ENCODE data around the gene TRIP11. TPM values are rescaled to one million over a fixed set of nuclear protein-coding genes. Genes with fewer than 3 reads are reported as not detected.

Gene TRIP11
- total RNA-seq, 1 donor from 2014 or later = 92.7 TPM

DNA sequence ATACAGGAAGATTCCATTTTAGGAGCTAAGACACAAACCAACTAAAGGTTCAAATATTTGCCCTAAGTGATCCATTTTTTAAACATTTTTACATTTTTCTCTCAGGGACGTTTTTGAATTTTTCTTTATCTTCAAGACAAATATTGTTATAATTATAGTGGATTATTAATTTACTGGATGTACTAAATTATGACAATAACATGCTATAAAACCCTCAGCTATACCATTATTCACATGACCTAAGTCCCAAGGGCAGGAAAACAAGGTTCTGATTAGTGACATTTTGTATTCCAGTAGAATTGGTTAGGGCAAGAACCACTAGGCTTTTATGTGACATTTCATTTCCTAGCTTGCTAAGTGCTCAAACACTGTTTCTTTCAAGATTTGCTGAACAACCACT is 75.8 kb downstream of the TRIP11 start:
- H3K4me1 Mint-ChIP-seq (ENCODE audit: low read depth) = peaks cover 54% of the 10 kb centered on the region
- TF ChIP-seq, protein P1, sequence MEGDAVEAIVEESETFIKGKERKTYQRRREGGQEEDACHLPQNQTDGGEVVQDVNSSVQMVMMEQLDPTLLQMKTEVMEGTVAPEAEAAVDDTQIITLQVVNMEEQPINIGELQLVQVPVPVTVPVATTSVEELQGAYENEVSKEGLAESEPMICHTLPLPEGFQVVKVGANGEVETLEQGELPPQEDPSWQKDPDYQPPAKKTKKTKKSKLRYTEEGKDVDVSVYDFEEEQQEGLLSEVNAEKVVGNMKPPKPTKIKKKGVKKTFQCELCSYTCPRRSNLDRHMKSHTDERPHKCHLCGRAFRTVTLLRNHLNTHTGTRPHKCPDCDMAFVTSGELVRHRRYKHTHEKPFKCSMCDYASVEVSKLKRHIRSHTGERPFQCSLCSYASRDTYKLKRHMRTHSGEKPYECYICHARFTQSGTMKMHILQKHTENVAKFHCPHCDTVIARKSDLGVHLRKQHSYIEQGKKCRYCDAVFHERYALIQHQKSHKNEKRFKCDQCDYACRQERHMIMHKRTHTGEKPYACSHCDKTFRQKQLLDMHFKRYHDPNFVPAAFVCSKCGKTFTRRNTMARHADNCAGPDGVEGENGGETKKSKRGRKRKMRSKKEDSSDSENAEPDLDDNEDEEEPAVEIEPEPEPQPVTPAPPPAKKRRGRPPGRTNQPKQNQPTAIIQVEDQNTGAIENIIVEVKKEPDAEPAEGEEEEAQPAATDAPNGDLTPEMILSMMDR (IDR thresholded peaks at IDR 0.05) = no peak
- no peaks in the 10 kb centered on the region for H3K9me3 Mint-ChIP-seq (ENCODE audit: low read depth)
- peaks cover 8% of the 10 kb centered on the region for H3K36me3 Mint-ChIP-seq (ENCODE audit: low read depth)
- no peak for DNase-seq (ENCODE audit: low spot score)
- no peak overlapping the region for H3K4me3 Mint-ChIP-seq (ENCODE audit: unreplicated experiment)
- H3K27ac Mint-ChIP-seq (ENCODE audit: unreplicated experiment) = peak overlapping the region; percentile 94
- no peaks in the 10 kb centered on the region for H3K27me3 Mint-ChIP-seq (ENCODE audit: low read depth)

DNA sequence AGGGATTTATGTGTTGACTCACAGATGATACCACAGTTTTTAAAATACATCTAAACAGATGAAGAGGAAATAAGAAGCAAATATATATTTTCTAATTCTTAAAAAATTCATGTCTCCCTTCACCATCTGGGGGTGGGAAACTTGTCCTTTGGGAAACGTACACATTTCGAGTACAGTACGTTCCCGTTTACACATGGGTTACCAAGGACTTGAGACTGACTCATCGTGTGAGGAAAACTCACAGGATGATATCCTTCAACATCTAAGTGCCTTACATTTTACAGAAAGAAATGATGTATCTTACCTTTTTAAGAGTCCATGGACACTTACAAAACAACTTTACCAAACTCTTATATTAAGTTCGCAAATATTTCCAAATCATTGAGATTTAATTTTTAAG is 76.4 kb downstream of the TRIP11 start:
- Mint-ChIP-seq H3K4me3 (ENCODE audit: unreplicated experiment) (no peak overlapping the region), H3K9me3 (ENCODE audit: low read depth) (no peaks in the 10 kb centered on the region), H3K27me3 (ENCODE audit: low read depth) (no peaks in the 10 kb centered on the region), H3K4me1 (ENCODE audit: low read depth) (peaks cover 51% of the 10 kb centered on the region), H3K27ac (ENCODE audit: unreplicated experiment) (peak overlapping the region; percentile 94), H3K36me3 (ENCODE audit: low read depth) (peaks cover 3% of the 10 kb centered on the region)
- TF ChIP-seq, protein P1 (IDR thresholded peaks at IDR 0.05) = no peak
- DNase-seq (ENCODE audit: low spot score) = no peak

GRCh38 chr14:91961297-91962220 is 78.3 kb downstream of the TRIP11 start:
- Mint-ChIP-seq H3K4me1 (ENCODE audit: low read depth) (peaks cover 40% of the 10 kb centered on the region), H3K9me3 (ENCODE audit: low read depth) (no peaks in the 10 kb centered on the region), H3K4me3 (ENCODE audit: unreplicated experiment) (no peak overlapping the region), H3K27ac (ENCODE audit: unreplicated experiment) (peak overlapping the region; percentile 57), H3K27me3 (ENCODE audit: low read depth) (no peaks in the 10 kb centered on the region), H3K36me3 (ENCODE audit: low read depth) (no peaks in the 10 kb centered on the region)
- TF ChIP-seq, protein P1 (IDR thresholded peaks at IDR 0.05) = no peak
- no peak for DNase-seq (ENCODE audit: low spot score)

DNA sequence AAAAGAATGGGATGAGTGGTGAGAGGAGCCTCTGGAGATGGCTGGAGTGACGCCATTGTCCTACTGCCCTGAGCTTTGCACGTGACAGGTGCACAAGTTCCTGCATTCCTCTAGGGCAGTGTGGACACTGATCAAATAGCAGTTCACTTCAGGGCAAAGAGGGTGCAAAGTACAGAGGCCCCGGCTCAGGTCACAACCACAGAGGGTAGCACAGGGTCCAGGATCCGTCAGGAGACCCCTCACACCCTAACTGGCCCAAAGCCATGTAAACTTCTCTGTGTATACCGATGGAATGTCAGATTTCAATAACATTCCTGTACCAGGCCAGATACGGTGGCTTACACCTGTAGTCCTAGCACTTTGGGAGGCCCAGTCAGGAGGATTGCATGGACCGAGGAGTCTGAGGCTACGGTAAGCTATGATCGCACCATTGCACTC is 82.0 kb downstream of the TRIP11 start:
- no peak overlapping the region for H3K4me3 Mint-ChIP-seq (ENCODE audit: unreplicated experiment)
- no peaks in the 10 kb centered on the region for H3K36me3 Mint-ChIP-seq (ENCODE audit: low read depth)
- H3K27ac Mint-ChIP-seq (ENCODE audit: unreplicated experiment) = no peak overlapping the region
- no peaks in the 10 kb centered on the region for H3K9me3 Mint-ChIP-seq (ENCODE audit: low read depth)
- TF ChIP-seq, protein P1 (IDR thresholded peaks at IDR 0.05) = no peak
- no peak for DNase-seq (ENCODE audit: low spot score)
- no peaks in the 10 kb centered on the region for H3K27me3 Mint-ChIP-seq (ENCODE audit: low read depth)
- peaks cover 30% of the 10 kb centered on the region for H3K4me1 Mint-ChIP-seq (ENCODE audit: low read depth)

- H3K4me3 Mint-ChIP-seq (ENCODE audit: unreplicated experiment) = no peak overlapping the region
- TF ChIP-seq, protein P1 (IDR thresholded peaks at IDR 0.05) = no peak
- H3K27me3 Mint-ChIP-seq (ENCODE audit: low read depth) = no peaks in the 10 kb centered on the region
- H3K27ac Mint-ChIP-seq (ENCODE audit: unreplicated experiment) = no peak overlapping the region
- H3K4me1 Mint-ChIP-seq (ENCODE audit: low read depth) = peaks cover 29% of the 10 kb centered on the region
- no peaks in the 10 kb centered on the region for H3K9me3 Mint-ChIP-seq (ENCODE audit: low read depth)
- no peaks in the 10 kb centered on the region for H3K36me3 Mint-ChIP-seq (ENCODE audit: low read depth)
- no peak for DNase-seq (ENCODE audit: low spot score)
Observed at GRCh38 chr14:91956616-91957015, 83.2 kb downstream of the TRIP11 start.
